Measurements from ENCODE around the gene ELAVL1. TPM values are rescaled to one million over a fixed set of nuclear protein-coding genes. Genes with fewer than 3 reads are reported as not detected.

The ELAVL1 gene
- total and polyA plus RNA-seq, 2 of the 13 experiments (the other 11 are each of a cell fraction or from before 2014, with no cell fraction given): 27.9 to 38.4 TPM

- TF ChIP-seq, protein P1, sequence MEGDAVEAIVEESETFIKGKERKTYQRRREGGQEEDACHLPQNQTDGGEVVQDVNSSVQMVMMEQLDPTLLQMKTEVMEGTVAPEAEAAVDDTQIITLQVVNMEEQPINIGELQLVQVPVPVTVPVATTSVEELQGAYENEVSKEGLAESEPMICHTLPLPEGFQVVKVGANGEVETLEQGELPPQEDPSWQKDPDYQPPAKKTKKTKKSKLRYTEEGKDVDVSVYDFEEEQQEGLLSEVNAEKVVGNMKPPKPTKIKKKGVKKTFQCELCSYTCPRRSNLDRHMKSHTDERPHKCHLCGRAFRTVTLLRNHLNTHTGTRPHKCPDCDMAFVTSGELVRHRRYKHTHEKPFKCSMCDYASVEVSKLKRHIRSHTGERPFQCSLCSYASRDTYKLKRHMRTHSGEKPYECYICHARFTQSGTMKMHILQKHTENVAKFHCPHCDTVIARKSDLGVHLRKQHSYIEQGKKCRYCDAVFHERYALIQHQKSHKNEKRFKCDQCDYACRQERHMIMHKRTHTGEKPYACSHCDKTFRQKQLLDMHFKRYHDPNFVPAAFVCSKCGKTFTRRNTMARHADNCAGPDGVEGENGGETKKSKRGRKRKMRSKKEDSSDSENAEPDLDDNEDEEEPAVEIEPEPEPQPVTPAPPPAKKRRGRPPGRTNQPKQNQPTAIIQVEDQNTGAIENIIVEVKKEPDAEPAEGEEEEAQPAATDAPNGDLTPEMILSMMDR (CRISPR knock-in tag; IDR thresholded peaks at IDR 0.05): no peak
- TF ChIP-seq, protein P2, sequence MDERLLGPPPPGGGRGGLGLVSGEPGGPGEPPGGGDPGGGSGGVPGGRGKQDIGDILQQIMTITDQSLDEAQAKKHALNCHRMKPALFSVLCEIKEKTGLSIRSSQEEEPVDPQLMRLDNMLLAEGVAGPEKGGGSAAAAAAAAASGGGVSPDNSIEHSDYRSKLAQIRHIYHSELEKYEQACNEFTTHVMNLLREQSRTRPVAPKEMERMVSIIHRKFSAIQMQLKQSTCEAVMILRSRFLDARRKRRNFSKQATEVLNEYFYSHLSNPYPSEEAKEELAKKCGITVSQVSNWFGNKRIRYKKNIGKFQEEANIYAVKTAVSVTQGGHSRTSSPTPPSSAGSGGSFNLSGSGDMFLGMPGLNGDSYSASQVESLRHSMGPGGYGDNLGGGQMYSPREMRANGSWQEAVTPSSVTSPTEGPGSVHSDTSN (CRISPR knock-in tag; IDR thresholded peaks at IDR 0.05): peak; percentile 48
- TF ChIP-seq ZC3H13 (CRISPR knock-in tag; IDR thresholded peaks at IDR 0.05) (peak; percentile 50; the same call in 1 of the 2 replicates), ZNF264 (CRISPR knock-in tag; IDR thresholded peaks at IDR 0.05) (peak; percentile 20; the same call in 1 of the 2 replicates), NONO (IDR thresholded peaks at IDR 0.05) (no peak), NONO (CRISPR knock-in tag; conservative IDR thresholded peaks at IDR 0.05) (peak; percentile 85), ZFP37 (CRISPR knock-in tag; IDR thresholded peaks at IDR 0.05; ENCODE audit: borderline replicate concordance) (0 out of 2 replicates have a peak, but pooled peaks have one; percentile 35), ZNF547 (CRISPR knock-in tag; IDR thresholded peaks at IDR 0.05) (peak; percentile 45; the same call in 1 of the 2 replicates), HNF1A (IDR thresholded peaks at IDR 0.05; ENCODE audit: low read depth) (no peak), HNF1A (CRISPR knock-in tag; IDR thresholded peaks at IDR 0.05; ENCODE audit: borderline replicate concordance) (no peak; the same call in 1 of the 2 replicates), RXRB (CRISPR knock-in tag; IDR thresholded peaks at IDR 0.05; ENCODE audit: borderline replicate concordance) (peak; percentile 4; the same call in 1 of the 2 replicates), KAT8 (CRISPR knock-in tag; IDR thresholded peaks at IDR 0.05) (peak; percentile 91), MLX (CRISPR knock-in tag; IDR thresholded peaks at IDR 0.05) (no peak), ZFP41 (CRISPR knock-in tag; IDR thresholded peaks at IDR 0.05; ENCODE audit: borderline replicate concordance) (no peak; the same call in 1 of the 2 replicates), MAZ (IDR thresholded peaks at IDR 0.05; ENCODE audit: borderline replicate concordance, low read depth, low read length) (no peak), MAZ (CRISPR knock-in tag; IDR thresholded peaks at IDR 0.05; ENCODE audit: low read depth) (peak; percentile 77; the same call in 1 of the 2 replicates), BRCA1 (CRISPR knock-in tag; IDR thresholded peaks at IDR 0.05) (peak; percentile 18; the same call in 1 of the 2 replicates), SRSF9 (IDR thresholded peaks at IDR 0.05; ENCODE audit: borderline replicate concordance, insufficient read depth, low read depth, low read length, poor library complexity, severe bottlenecking) (no peak), RXRA (CRISPR knock-in tag; IDR thresholded peaks at IDR 0.05) (peak; percentile 64), ZNF558 (CRISPR knock-in tag; IDR thresholded peaks at IDR 0.05; ENCODE audit: borderline replicate concordance) (no peak; the same call in 1 of the 2 replicates), TERF1 (CRISPR knock-in tag; IDR thresholded peaks at IDR 0.05) (no peak)
Measured at GRCh38 chr19:7943444-7944176, 61.8 kb downstream of the ELAVL1 start, which contains the start of gene TIMM44 (continued).
